Measurements from ENCODE around the gene KIF26A.

DNA sequence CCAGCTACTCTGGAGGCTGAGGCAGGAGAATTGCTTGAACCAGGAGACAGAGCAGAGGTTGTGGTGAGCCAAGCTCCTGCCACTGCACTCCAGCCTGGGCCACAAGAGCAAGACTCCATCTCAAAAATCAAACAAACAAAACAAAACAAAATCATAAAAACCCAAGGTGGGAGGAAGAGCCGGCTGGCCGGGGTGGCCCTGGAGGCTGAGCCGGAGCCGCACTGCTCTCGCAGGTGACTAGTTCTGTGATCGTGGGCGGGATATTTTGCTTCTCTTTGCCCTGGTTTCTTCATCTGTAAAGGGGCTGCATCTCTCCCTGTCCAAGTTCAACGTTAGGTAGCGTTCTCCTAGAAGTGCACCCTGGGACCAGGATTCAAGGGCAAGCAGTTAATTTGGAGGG is 73.4 kb downstream of the KIF26A start:
- TF ChIP-seq POLR2A (IDR thresholded peaks at IDR 0.05; ENCODE audit: low read depth, low read length): no peak
- TF ChIP-seq RAD21 (IDR thresholded peaks at IDR 0.05; ENCODE audit: low read length): no peak
- TF ChIP-seq, protein P1, sequence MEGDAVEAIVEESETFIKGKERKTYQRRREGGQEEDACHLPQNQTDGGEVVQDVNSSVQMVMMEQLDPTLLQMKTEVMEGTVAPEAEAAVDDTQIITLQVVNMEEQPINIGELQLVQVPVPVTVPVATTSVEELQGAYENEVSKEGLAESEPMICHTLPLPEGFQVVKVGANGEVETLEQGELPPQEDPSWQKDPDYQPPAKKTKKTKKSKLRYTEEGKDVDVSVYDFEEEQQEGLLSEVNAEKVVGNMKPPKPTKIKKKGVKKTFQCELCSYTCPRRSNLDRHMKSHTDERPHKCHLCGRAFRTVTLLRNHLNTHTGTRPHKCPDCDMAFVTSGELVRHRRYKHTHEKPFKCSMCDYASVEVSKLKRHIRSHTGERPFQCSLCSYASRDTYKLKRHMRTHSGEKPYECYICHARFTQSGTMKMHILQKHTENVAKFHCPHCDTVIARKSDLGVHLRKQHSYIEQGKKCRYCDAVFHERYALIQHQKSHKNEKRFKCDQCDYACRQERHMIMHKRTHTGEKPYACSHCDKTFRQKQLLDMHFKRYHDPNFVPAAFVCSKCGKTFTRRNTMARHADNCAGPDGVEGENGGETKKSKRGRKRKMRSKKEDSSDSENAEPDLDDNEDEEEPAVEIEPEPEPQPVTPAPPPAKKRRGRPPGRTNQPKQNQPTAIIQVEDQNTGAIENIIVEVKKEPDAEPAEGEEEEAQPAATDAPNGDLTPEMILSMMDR (conservative IDR thresholded peaks at IDR 0.05; ENCODE audit: low read depth, low read length): no peak
- TF ChIP-seq, protein P2, sequence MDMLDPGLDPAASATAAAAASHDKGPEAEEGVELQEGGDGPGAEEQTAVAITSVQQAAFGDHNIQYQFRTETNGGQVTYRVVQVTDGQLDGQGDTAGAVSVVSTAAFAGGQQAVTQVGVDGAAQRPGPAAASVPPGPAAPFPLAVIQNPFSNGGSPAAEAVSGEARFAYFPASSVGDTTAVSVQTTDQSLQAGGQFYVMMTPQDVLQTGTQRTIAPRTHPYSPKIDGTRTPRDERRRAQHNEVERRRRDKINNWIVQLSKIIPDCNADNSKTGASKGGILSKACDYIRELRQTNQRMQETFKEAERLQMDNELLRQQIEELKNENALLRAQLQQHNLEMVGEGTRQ (IDR thresholded peaks at IDR 0.05; ENCODE audit: low read depth, low read length): no peak
- no peak for TF ChIP-seq CEBPB (IDR thresholded peaks at IDR 0.05; ENCODE audit: low read depth, low read length)
- TF ChIP-seq FOS (IDR thresholded peaks at IDR 0.05; ENCODE audit: low read depth, low read length): no peak
- no peak for TF ChIP-seq MXI1 (IDR thresholded peaks at IDR 0.05; ENCODE audit: borderline replicate concordance, low read depth, low read length)

Measured in IMR-90 (cell line).